ENCODE measurements around the gene TMUB1. TPM values are rescaled to one million over a fixed set of nuclear protein-coding genes. Genes with fewer than 3 reads are reported as not detected.
"Not testable (repeated sequence)": the region's sequence is repeated elsewhere in the genome, so short reads cannot be mapped to it uniquely, and the experiment has no call there.

TMUB1 gene
- total RNA-seq, 4 donors from 2014 or later: 38.4 to 57.2 (median 44.7) TPM

- ATAC-seq: no peak
- peaks cover 0 to 60% of the 10 kb centered on the region in 2 donors for H3K36me3 ChIP-seq
- H3K9me3 ChIP-seq: no peaks in the 10 kb centered on the region
- peaks cover 0 to 25% (median 9%) of the 10 kb centered on the region in 3 donors for H3K4me1 ChIP-seq
- no peak overlapping the region for H3K4me3 ChIP-seq
- TF ChIP-seq EP300 (IDR thresholded peaks at IDR 0.05): no peak
- no peak for TF ChIP-seq POLR2A (IDR thresholded peaks at IDR 0.05)
- no peak for TF ChIP-seq POLR2AphosphoS5 (IDR thresholded peaks at IDR 0.05)
- TF ChIP-seq CTCF (IDR thresholded peaks at IDR 0.05): no peak
- WGBS, 2 donors (ENCODE audit: low coverage in 1 of 2): no CpG with 5 or more reads among the region's 20 CpGs
- no peaks in the 10 kb centered on the region for H3K27me3 ChIP-seq
- no peak overlapping the region for H3K27ac ChIP-seq
Observed at GRCh38 chr7:151043959-151044358, 39.3 kb downstream of the TMUB1 start.

GRCh38 chr7:151043449-151043848 is 39.8 kb downstream of the TMUB1 start:
- WGBS, 2 donors (ENCODE audit: low coverage in 1 of 2): 78 to 93% methylated on average over 2 to 8 of the region's 10 CpGs
- not testable (repeated sequence) for H3K27me3 ChIP-seq, H3K27ac ChIP-seq, H3K4me3 ChIP-seq, ATAC-seq, H3K9me3 ChIP-seq
- Histone ChIP-seq H3K4me1 (peaks cover 0 to 30% (median 14%) of the 10 kb centered on the region in 3 donors), H3K36me3 (peaks cover 0 to 60% of the 10 kb centered on the region in 2 donors)

GRCh38 chr7:151040616-151041375 is 42.5 kb downstream of the TMUB1 start:
- peaks cover 0 to 17% (median 9%) of the 10 kb centered on the region in 3 donors for H3K4me1 ChIP-seq
- no peak for TF ChIP-seq POLR2A (IDR thresholded peaks at IDR 0.05)
- no peak for TF ChIP-seq POLR2AphosphoS5 (IDR thresholded peaks at IDR 0.05)
- TF ChIP-seq CTCF (IDR thresholded peaks at IDR 0.05): no peak
- no peak for TF ChIP-seq EP300 (IDR thresholded peaks at IDR 0.05)
- no peak overlapping the region for H3K27ac ChIP-seq
- ATAC-seq: no peak
- peaks cover 0 to 75% of the 10 kb centered on the region in 2 donors for H3K36me3 ChIP-seq
- 76% methylated on average over 8 of the region's 30 CpGs; no CpG with 5 or more reads in 1 of the 2 donors for WGBS, 2 donors (ENCODE audit: low coverage in 1 of 2)
- H3K4me3 ChIP-seq: no peak overlapping the region
- no peaks in the 10 kb centered on the region for H3K27me3 ChIP-seq
- no peaks in the 10 kb centered on the region for H3K9me3 ChIP-seq

GRCh38 chr7:151039850-151040548 is 43.3 kb downstream of the TMUB1 start:
- H3K27ac ChIP-seq: peak overlapping the region in 2 of 4 donors; percentile 21 to 48
- no peak for ATAC-seq
- no peak overlapping the region for H3K4me3 ChIP-seq
- 62 to 65% methylated on average over 4 to 5 of the region's 18 CpGs for WGBS, 2 donors (ENCODE audit: low coverage in 1 of 2)
- peaks cover 0 to 17% (median 9%) of the 10 kb centered on the region in 3 donors for H3K4me1 ChIP-seq
- H3K27me3 ChIP-seq: no peaks in the 10 kb centered on the region
- TF ChIP-seq POLR2A (IDR thresholded peaks at IDR 0.05): no peak
- TF ChIP-seq POLR2AphosphoS5 (IDR thresholded peaks at IDR 0.05): no peak
- no peak for TF ChIP-seq EP300 (IDR thresholded peaks at IDR 0.05)
- no peak for TF ChIP-seq CTCF (IDR thresholded peaks at IDR 0.05)
- H3K36me3 ChIP-seq: peaks cover 0 to 75% of the 10 kb centered on the region in 2 donors
- no peaks in the 10 kb centered on the region for H3K9me3 ChIP-seq

- ATAC-seq: peak; percentile 72
Observed at GRCh38 chr7:151038951-151039849, 44.1 kb downstream of the TMUB1 start.

More at GRCh38 chr7:151038951-151039849, 44.1 kb downstream of the TMUB1 start:
- Histone ChIP-seq H3K4me3 (no peak overlapping the region), H3K27me3 (no peaks in the 10 kb centered on the region), H3K9me3 (no peaks in the 10 kb centered on the region), H3K36me3 (peaks cover 0 to 75% of the 10 kb centered on the region in 2 donors), H3K4me1 (peaks cover 0 to 17% (median 9%) of the 10 kb centered on the region in 3 donors), H3K27ac (peak overlapping the region in 3 of 4 donors; percentile 21 to 48 (median 31))
- 30 to 80% methylated on average over 1 to 7 of the region's 12 CpGs for WGBS, 2 donors (ENCODE audit: low coverage in 1 of 2)
- no peak for TF ChIP-seq POLR2A (IDR thresholded peaks at IDR 0.05)
- TF ChIP-seq EP300 (IDR thresholded peaks at IDR 0.05): no peak
- peak; percentile 21 for TF ChIP-seq POLR2AphosphoS5 (IDR thresholded peaks at IDR 0.05)
- TF ChIP-seq CTCF (IDR thresholded peaks at IDR 0.05): no peak

Measured in gastroesophageal sphincter (tissue), 4 donors.